Duodenal mucosa (tissue), 2 donors: ENCODE measurements around the gene WWP2.
"Not testable (repeated sequence)": the region's sequence is repeated elsewhere in the genome, so short reads cannot be mapped to it uniquely, and the experiment has no call there.

ENCODE experiments used
- H3K27ac ChIP-seq: one replicate; pipeline ENCODE4 v1.7.0; 2013; ENCODE audit warnings: low read depth, low read length
- H3K27me3 ChIP-seq, 2 donors: one replicate each; pipeline ENCODE4 v1.7.0; 2013; ENCODE audit warnings: low read length in 2 of 2, control low read depth in 1 of 2; ENCODE audit not compliant: insufficient read depth in 2 of 2, control insufficient read depth in 1 of 2
- H3K36me3 ChIP-seq, 2 donors: one replicate each; pipeline ENCODE4 v1.7.0; 2013; ENCODE audit warnings: low read length in 2 of 2, control low read depth in 1 of 2; ENCODE audit not compliant: insufficient read depth in 2 of 2, control insufficient read depth in 1 of 2
- H3K4me1 ChIP-seq, 2 donors: one replicate each; pipeline ENCODE4 v1.7.0; 2013; ENCODE audit warnings: low read length in 2 of 2, control low read depth in 1 of 2; ENCODE audit not compliant: insufficient read depth in 2 of 2, control insufficient read depth in 1 of 2
- H3K4me3 ChIP-seq, 2 donors: one replicate each; pipeline ENCODE4 v1.7.0; 2013; ENCODE audit warnings: low read length in 2 of 2, low read depth in 1 of 2
- H3K9ac ChIP-seq, 2 donors: one replicate each; pipeline ENCODE4 v1.7.0; 2013; ENCODE audit warnings: low read length in 2 of 2, low read depth in 1 of 2
- H3K9me3 ChIP-seq, 2 donors: one replicate each; pipeline ENCODE4 v1.7.0; 2013; ENCODE audit warnings: low read length in 2 of 2, control low read depth in 1 of 2; ENCODE audit not compliant: control insufficient read depth in 1 of 2

WWP2 gene

GRCh38 chr16:69951017-69951671, 189.0 kb downstream of the WWP2 start, which contains the start of gene CLEC18A:
CLEC18A (plus strand) TSS chr16:69951334; CDS start chr16:69951367, 33 bp downstream.
- H3K4me1 ChIP-seq, H3K27ac ChIP-seq, H3K27me3 ChIP-seq, H3K9me3 ChIP-seq, H3K4me3 ChIP-seq, H3K36me3 ChIP-seq, H3K9ac ChIP-seq: not testable (repeated sequence)

- not testable (repeated sequence) for H3K27ac ChIP-seq, H3K4me1 ChIP-seq, H3K27me3 ChIP-seq, H3K9ac ChIP-seq, H3K36me3 ChIP-seq, H3K9me3 ChIP-seq, H3K4me3 ChIP-seq
Observed at GRCh38 chr16:69951672-69952031, 189.5 kb downstream of the WWP2 start.

- not testable (repeated sequence) for H3K27me3 ChIP-seq, H3K27ac ChIP-seq, H3K9ac ChIP-seq
Observed at GRCh38 chr16:69952116-69952515, 190.0 kb downstream of the WWP2 start.

GRCh38 chr16:69952572-69953355, 190.6 kb downstream of the WWP2 start:
- H3K9ac ChIP-seq, H3K27me3 ChIP-seq, H3K9me3 ChIP-seq, H3K36me3 ChIP-seq, H3K4me1 ChIP-seq, H3K27ac ChIP-seq, H3K4me3 ChIP-seq: not testable (repeated sequence)

More at GRCh38 chr16:69952116-69952515, 190.0 kb downstream of the WWP2 start:
- H3K36me3 ChIP-seq, H3K9me3 ChIP-seq, H3K4me3 ChIP-seq, H3K4me1 ChIP-seq: not testable (repeated sequence)

- not testable (repeated sequence) for H3K4me3 ChIP-seq, H3K36me3 ChIP-seq, H3K27me3 ChIP-seq, H3K9me3 ChIP-seq, H3K4me1 ChIP-seq, H3K9ac ChIP-seq, H3K27ac ChIP-seq
Observed at GRCh38 chr16:69954241-69954640, 192.1 kb downstream of the WWP2 start.

GRCh38 chr16:69963312-69963711, 201.2 kb downstream of the WWP2 start:
- not testable (repeated sequence) for H3K9ac ChIP-seq, H3K36me3 ChIP-seq, H3K4me1 ChIP-seq, H3K9me3 ChIP-seq, H3K27me3 ChIP-seq, H3K27ac ChIP-seq, H3K4me3 ChIP-seq

- H3K27ac ChIP-seq, H3K27me3 ChIP-seq, H3K9me3 ChIP-seq, H3K4me1 ChIP-seq, H3K36me3 ChIP-seq: not testable (repeated sequence)
- Histone ChIP-seq H3K4me3 (peak overlapping the region; percentile 29 to 51), H3K9ac (peak overlapping the region in 1 of 2 donors; percentile 51)
Observed at GRCh38 chr16:69964960-69965660, 203.0 kb downstream of the WWP2 start.

GRCh38 chr16:69965661-69966054, 203.5 kb downstream of the WWP2 start:
- H3K9ac ChIP-seq, H3K27ac ChIP-seq, H3K4me1 ChIP-seq, H3K9me3 ChIP-seq, H3K27me3 ChIP-seq, H3K36me3 ChIP-seq, H3K4me3 ChIP-seq: not testable (repeated sequence)

- not testable (repeated sequence) for H3K4me1 ChIP-seq, H3K9ac ChIP-seq, H3K36me3 ChIP-seq, H3K27me3 ChIP-seq, H3K9me3 ChIP-seq, H3K4me3 ChIP-seq, H3K27ac ChIP-seq
Observed at GRCh38 chr16:69967688-69968087, 205.6 kb downstream of the WWP2 start.

GRCh38 chr16:69968125-69968524, 206.0 kb downstream of the WWP2 start:
- not testable (repeated sequence) for H3K4me1 ChIP-seq, H3K9ac ChIP-seq, H3K36me3 ChIP-seq, H3K4me3 ChIP-seq, H3K9me3 ChIP-seq, H3K27me3 ChIP-seq, H3K27ac ChIP-seq
